WERI-Rb-1 (cell line): ENCODE measurements around the gene ATF3.
A peak's percentile ranks its signal among the peaks of the same experiment; 100 is the strongest.

Experiments used
- DNase-seq: peaks from one replicate; pipeline ENCODE4 v3.0.0-alpha.2; 2020
- H3K27ac ChIP-seq: fragments of 250-450 bp; sonication (Bioruptor Pico); 2 replicates; pipeline ENCODE4 v1.5.1; 2020; ENCODE audit warnings: mild to moderate bottlenecking, moderate library complexity
- H3K27me3 ChIP-seq: fragments of 250-450 bp; sonication (Bioruptor Pico); 2 replicates; pipeline ENCODE4 v1.5.1; 2021; ENCODE audit warnings: mild to moderate bottlenecking, low read depth, moderate library complexity; ENCODE audit not compliant: insufficient read depth, severe bottlenecking
- H3K36me3 ChIP-seq: fragments of 250-450 bp; sonication (Bioruptor Pico); 2 replicates; pipeline ENCODE4 v1.5.1; 2020; ENCODE audit warnings: mild to moderate bottlenecking, moderate library complexity
- H3K4me3 ChIP-seq: 2 replicates; pipeline ENCODE4 v1.5.1; 2011; ENCODE audit warnings: low read depth, mild to moderate bottlenecking, control low read depth, low read length
- H3K9me3 ChIP-seq: fragments of 250-450 bp; sonication (Bioruptor Pico); 2 replicates; pipeline ENCODE4 v1.5.1; 2021; ENCODE audit warnings: mild to moderate bottlenecking, moderate library complexity; ENCODE audit not compliant: severe bottlenecking
- TF ChIP-seq, protein P1 (sequence below): IDR thresholded peaks from 2 replicates; pipeline ENCODE4 v1.5.1; 2011; ENCODE audit warnings: low read depth, mild to moderate bottlenecking, control low read depth, inconsistent platforms, low read length

Gene ATF3

DNA sequence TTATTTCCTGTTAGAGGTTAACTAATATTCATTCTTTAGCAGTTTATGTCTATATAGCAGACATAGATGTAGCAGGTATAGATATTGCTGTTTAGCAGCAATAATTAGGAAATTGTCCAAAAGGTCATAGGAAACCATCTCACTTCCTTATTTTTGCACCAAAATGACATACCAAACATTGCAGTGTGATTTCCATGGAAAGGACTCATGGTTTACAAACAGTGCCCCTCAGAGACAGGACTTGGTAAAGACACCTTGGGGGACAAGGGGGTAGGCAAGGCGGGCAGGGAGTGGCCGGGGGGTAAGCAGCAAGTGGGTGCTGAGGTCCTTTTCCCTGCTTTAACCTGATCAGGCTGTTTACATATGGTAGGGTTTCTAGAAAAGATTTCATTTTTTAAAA, 60.5 kb downstream of the ATF3 start:
- DNase-seq = no peak
- no peaks in the 10 kb centered on the region for H3K9me3 ChIP-seq
- H3K4me3 ChIP-seq = no peak overlapping the region
- H3K36me3 ChIP-seq = no peaks in the 10 kb centered on the region
- H3K27ac ChIP-seq = no peak overlapping the region
- H3K27me3 ChIP-seq = no peaks in the 10 kb centered on the region
- TF ChIP-seq, protein P1, sequence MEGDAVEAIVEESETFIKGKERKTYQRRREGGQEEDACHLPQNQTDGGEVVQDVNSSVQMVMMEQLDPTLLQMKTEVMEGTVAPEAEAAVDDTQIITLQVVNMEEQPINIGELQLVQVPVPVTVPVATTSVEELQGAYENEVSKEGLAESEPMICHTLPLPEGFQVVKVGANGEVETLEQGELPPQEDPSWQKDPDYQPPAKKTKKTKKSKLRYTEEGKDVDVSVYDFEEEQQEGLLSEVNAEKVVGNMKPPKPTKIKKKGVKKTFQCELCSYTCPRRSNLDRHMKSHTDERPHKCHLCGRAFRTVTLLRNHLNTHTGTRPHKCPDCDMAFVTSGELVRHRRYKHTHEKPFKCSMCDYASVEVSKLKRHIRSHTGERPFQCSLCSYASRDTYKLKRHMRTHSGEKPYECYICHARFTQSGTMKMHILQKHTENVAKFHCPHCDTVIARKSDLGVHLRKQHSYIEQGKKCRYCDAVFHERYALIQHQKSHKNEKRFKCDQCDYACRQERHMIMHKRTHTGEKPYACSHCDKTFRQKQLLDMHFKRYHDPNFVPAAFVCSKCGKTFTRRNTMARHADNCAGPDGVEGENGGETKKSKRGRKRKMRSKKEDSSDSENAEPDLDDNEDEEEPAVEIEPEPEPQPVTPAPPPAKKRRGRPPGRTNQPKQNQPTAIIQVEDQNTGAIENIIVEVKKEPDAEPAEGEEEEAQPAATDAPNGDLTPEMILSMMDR = peak; percentile 32; the same call in 1 of the 2 replicates

DNA sequence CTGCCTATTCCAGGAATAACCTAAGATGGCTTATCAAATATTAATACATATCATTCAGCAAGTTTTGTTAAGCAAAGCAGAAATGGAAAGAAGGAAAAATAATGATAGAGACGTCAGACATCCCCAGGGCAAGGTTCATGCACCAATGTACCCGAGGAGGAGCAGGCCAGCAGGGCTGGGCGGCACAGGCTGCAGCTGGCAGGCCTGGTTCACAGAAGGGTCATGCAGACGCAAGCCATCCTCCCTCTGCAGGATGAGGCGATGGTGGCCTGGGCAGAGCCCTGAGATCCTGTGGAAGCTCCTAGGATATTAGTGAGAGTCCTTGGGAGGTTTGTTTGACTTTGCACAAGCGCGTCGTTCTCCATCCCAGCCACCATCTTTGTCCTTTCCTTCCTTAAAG, 61.0 kb downstream of the ATF3 start:
- no peaks in the 10 kb centered on the region for H3K36me3 ChIP-seq
- TF ChIP-seq, protein P1 = no peak
- no peak overlapping the region for H3K4me3 ChIP-seq
- no peak overlapping the region for H3K27ac ChIP-seq
- DNase-seq = no peak
- no peaks in the 10 kb centered on the region for H3K9me3 ChIP-seq
- H3K27me3 ChIP-seq = no peaks in the 10 kb centered on the region

DNA sequence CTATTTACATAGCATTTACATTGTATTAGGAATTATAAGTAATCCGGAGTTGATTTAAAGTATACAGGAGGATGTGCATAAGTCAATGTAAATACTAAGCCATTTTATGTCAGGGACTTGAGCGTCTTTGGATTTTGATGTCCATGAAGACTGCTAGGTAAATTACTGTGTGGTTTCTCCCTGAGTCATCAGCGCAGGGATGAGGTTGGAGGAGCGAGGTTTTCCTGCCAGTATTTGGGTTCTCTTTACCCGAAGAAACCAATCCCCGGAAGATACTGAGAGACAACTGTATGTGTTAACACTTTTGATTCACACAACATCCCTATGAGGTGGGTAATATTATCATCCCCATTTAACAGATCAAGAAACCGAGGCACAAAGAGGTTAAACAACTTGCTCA, 61.7 kb downstream of the ATF3 start:
- Histone ChIP-seq H3K27me3 (no peaks in the 10 kb centered on the region), H3K9me3 (no peaks in the 10 kb centered on the region), H3K27ac (no peak overlapping the region), H3K4me3 (no peak overlapping the region), H3K36me3 (no peaks in the 10 kb centered on the region)
- TF ChIP-seq, protein P1 = no peak
- DNase-seq = no peak
